OCI-LY1 (cell line): ENCODE data around the gene TCL1B.

Experiments
- H2AFZ ChIP-seq: fragments of 200-600 bp; sonication (generic), shearing (Covaris generic); 2 replicates; pipeline ENCODE4 v1.6.0; 2014; ENCODE audit warnings: antibody characterized with exemption, mild to moderate bottlenecking, low read length
- H3F3A ChIP-seq: fragments of 200-600 bp; sonication (generic), shearing (Covaris generic); 2 replicates; pipeline ENCODE4 v1.6.0; 2014; ENCODE audit warnings: mild to moderate bottlenecking, antibody characterized with exemption, low read length, moderate library complexity; ENCODE audit not compliant: insufficient read depth
- H3K27ac ChIP-seq: fragments of 200-600 bp; sonication (generic); 2 replicates; pipeline ENCODE4 v1.5.1; 2014; ENCODE audit warnings: low read length, mixed run types, mild to moderate bottlenecking, low read depth; ENCODE audit not compliant: poor library complexity, severe bottlenecking
- H3K27me3 ChIP-seq: fragments of 200-600 bp; sonication (generic); 2 replicates; pipeline ENCODE4 v1.6.0; 2014; ENCODE audit warnings: antibody characterized with exemption, mild to moderate bottlenecking, low read length, moderate library complexity; ENCODE audit not compliant: insufficient read depth
- H3K36me3 ChIP-seq: fragments of 200-600 bp; sonication (generic); 2 replicates; pipeline ENCODE4 v1.6.1; 2014; ENCODE audit warnings: mild to moderate bottlenecking, antibody characterized with exemption, low read length, moderate library complexity, mixed read lengths; ENCODE audit not compliant: insufficient read depth
- H3K4me1 ChIP-seq: fragments of 200-600 bp; sonication (generic); 2 replicates; pipeline ENCODE4 v1.5.1; 2014; ENCODE audit warnings: mild to moderate bottlenecking, low read length, moderate library complexity; ENCODE audit not compliant: insufficient read depth, severe bottlenecking
- H3K4me2 ChIP-seq: fragments of 200-600 bp; sonication (generic), shearing (Covaris generic); 2 replicates; pipeline ENCODE4 v1.6.1; 2014; ENCODE audit warnings: low read length
- H3K4me3 ChIP-seq: fragments of 200-600 bp; sonication (generic); 2 replicates; pipeline ENCODE4 v1.5.1; 2014; ENCODE audit warnings: low read length, low read depth, mild to moderate bottlenecking, mixed read lengths; ENCODE audit not compliant: poor library complexity, severe bottlenecking
- H3K79me2 ChIP-seq: fragments of 200-600 bp; shearing (Covaris generic); 2 replicates; pipeline ENCODE4 v1.6.1; 2016; ENCODE audit warnings: mixed run types, low read length, mixed read lengths; ENCODE audit not compliant: insufficient read depth
- H3K9ac ChIP-seq: fragments of 200-600 bp; sonication (generic), shearing (Covaris generic); 2 replicates; pipeline ENCODE4 v1.6.1; 2014; ENCODE audit warnings: mild to moderate bottlenecking, low read length, mixed read lengths
- H3K9me2 ChIP-seq: fragments of 200-600 bp; sonication (generic), shearing (Covaris generic); 2 replicates; pipeline ENCODE4 v1.6.1; 2014; ENCODE audit warnings: low read depth, mild to moderate bottlenecking, low read length, mixed read lengths
- H3K9me3 ChIP-seq: fragments of 200-600 bp; shearing (Covaris generic); 2 replicates; pipeline ENCODE4 v1.6.1; 2014; ENCODE audit warnings: low read length, mixed read lengths
- H4K20me1 ChIP-seq: fragments of 200-600 bp; sonication (generic), shearing (Covaris generic); 2 replicates; pipeline ENCODE4 v1.6.0; 2016; ENCODE audit warnings: mild to moderate bottlenecking, low read length; ENCODE audit not compliant: insufficient read depth
- EZH2 ChIP-seq: fragments of 200-600 bp; sonication (generic), shearing (Covaris generic); IDR thresholded peaks from 2 replicates; pipeline ENCODE4 v1.8.0; 2017; ENCODE audit warnings: borderline replicate concordance, mixed run types, mild to moderate bottlenecking, antibody characterized with exemption, low read length, moderate library complexity, mixed read lengths
- TF ChIP-seq, protein P1 (sequence below): fragments of 200-600 bp; sonication (generic), shearing (Covaris generic); IDR thresholded peaks from 2 replicates; pipeline ENCODE4 v1.5.1; 2017; ENCODE audit warnings: mild to moderate bottlenecking, antibody characterized with exemption, low read length, moderate library complexity, mixed read lengths

TCL1B gene

DNA sequence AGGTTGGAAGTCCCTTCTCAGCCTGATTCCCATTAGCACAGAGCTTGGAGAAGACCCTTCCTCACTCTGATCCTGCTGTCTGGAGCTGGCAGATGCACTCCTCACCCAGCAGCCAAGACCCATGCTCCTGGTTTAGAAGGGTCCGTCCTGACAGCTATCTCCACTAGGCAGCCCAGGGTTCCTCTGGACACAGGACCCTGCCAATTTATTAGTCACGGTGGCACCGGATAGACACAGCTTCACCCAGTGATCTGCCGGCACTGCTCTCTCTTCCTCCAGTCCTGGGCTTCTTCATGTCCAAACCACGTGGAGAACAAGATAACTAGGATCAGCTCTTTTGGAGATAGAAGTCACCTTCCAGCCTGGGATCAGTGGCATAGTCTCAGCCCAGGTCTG lies 26.2 kb upstream of the TCL1B start:
- no peak overlapping the region for H2AFZ ChIP-seq
- TF ChIP-seq, protein P1, sequence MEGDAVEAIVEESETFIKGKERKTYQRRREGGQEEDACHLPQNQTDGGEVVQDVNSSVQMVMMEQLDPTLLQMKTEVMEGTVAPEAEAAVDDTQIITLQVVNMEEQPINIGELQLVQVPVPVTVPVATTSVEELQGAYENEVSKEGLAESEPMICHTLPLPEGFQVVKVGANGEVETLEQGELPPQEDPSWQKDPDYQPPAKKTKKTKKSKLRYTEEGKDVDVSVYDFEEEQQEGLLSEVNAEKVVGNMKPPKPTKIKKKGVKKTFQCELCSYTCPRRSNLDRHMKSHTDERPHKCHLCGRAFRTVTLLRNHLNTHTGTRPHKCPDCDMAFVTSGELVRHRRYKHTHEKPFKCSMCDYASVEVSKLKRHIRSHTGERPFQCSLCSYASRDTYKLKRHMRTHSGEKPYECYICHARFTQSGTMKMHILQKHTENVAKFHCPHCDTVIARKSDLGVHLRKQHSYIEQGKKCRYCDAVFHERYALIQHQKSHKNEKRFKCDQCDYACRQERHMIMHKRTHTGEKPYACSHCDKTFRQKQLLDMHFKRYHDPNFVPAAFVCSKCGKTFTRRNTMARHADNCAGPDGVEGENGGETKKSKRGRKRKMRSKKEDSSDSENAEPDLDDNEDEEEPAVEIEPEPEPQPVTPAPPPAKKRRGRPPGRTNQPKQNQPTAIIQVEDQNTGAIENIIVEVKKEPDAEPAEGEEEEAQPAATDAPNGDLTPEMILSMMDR = no peak
- no peak for TF ChIP-seq EZH2
- no peaks in the 10 kb centered on the region for H3K79me2 ChIP-seq
- peak overlapping the region; percentile 100 for H3K27ac ChIP-seq
- peak overlapping the region; percentile 72 for H3K9ac ChIP-seq
- H3K4me3 ChIP-seq = no peak overlapping the region
- no peaks in the 10 kb centered on the region for H3K9me3 ChIP-seq
- H3F3A ChIP-seq = peaks cover 26% of the 10 kb centered on the region
- H3K9me2 ChIP-seq = no peaks in the 10 kb centered on the region
- no peaks in the 10 kb centered on the region for H4K20me1 ChIP-seq
- H3K4me1 ChIP-seq = peaks cover 71% of the 10 kb centered on the region
- H3K27me3 ChIP-seq = no peaks in the 10 kb centered on the region
- 0 out of 2 replicates have a peak, but pooled peaks cover 10% of the 10 kb centered on the region for H3K36me3 ChIP-seq
- peak overlapping the region; percentile 95; the same call in 1 of the 2 replicates for H3K4me2 ChIP-seq

DNA sequence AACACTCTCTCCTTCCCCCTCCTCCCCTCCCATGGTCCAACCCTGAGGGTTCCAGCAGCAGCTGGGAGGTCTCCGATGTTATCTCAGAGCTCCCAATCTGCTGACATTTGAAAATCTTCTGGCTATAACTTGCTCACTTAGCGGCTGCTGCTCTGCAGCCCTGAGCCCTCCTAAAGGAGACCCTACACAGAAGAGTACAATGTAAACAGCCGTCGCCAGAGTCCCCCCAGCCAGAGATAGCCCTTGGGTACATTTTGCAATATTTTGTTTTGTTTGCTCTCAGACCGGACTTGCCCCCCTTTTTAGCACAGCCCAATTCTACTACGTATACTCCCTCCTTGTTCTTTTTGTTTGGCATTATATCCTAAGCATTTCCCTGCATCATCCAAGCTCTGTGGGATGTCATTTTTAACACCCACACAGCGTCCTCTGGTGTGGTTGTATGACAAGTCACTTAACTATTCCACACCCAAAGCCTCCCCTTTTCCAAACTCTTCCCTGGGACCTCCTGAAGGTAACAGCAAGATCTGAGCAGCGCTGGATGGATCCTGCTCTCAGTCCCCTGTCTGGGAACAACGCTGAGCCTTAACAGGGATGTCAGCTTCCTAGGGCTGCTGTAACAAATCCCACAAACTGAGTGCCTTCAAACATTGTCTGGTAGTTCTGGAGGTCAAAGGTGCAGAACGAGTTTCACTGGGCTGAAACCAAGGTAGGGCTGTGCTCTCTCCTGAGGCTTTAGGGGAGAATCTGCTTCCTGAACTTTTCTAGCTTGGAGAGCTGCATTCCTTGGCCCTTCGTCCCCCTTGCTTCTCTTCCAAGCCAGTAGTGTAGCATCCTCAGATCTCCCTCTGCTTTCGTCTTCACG lies 25.3 kb upstream of the TCL1B start:
- no peaks in the 10 kb centered on the region for H3K79me2 ChIP-seq
- H3K4me1 ChIP-seq = peaks cover 78% of the 10 kb centered on the region
- no peak overlapping the region for H3K4me3 ChIP-seq
- no peaks in the 10 kb centered on the region for H3K9me3 ChIP-seq
- no peaks in the 10 kb centered on the region for H3K27me3 ChIP-seq
- H3K9me2 ChIP-seq = no peaks in the 10 kb centered on the region
- peak overlapping the region; percentile 100 for H3K27ac ChIP-seq
- no peaks in the 10 kb centered on the region for H4K20me1 ChIP-seq
- peak overlapping the region; percentile 95 for H3K4me2 ChIP-seq
- H3K36me3 ChIP-seq = 0 out of 2 replicates have a peak, but pooled peaks cover 10% of the 10 kb centered on the region
- peak overlapping the region; percentile 72 for H3K9ac ChIP-seq
- H3F3A ChIP-seq = peaks cover 29% of the 10 kb centered on the region
- TF ChIP-seq, protein P1 = no peak
- no peak for TF ChIP-seq EZH2
- H2AFZ ChIP-seq = no peak overlapping the region

DNA sequence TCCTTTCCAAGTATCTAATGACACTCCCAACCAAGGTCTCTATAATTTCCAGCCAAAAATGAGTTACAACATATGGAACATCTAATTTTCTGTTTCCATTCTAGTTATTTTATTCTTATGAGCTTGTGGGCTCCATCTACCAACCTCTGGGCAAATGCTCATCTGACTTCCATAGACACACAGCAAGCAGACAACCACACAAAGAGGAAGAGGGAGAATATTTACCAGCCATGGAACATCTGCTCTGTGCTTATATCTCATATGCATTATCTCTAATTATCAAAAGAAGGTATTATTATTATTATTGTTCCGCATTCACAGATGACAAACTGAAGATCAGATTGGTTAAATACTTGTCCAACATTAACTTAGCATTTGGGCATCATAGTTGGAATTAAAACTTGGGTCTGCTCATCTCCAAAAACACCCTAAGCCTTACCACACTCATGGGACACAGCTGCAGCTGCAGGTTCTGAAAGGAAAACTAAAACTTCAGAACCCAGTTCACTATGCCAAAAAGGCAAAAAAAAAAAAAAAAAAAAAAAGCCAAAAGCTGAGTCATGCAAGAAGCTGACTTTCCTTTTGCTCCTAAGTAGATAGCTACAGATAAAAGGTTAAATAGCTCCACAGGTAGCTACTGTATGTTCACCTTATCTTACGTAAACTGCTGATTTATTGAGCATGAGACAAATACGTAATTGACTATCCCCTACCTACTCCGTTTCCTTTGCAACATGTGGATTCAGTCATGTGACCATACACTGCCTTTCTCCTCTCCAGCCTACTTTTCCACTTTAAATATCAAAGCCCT lies 23.6 kb upstream of the TCL1B start:
- H3K9ac ChIP-seq = peak overlapping the region; percentile 99
- H3K9me3 ChIP-seq = no peaks in the 10 kb centered on the region
- peak overlapping the region; percentile 37 for H3K4me3 ChIP-seq
- H4K20me1 ChIP-seq = no peaks in the 10 kb centered on the region
- peaks cover 29% of the 10 kb centered on the region for H3F3A ChIP-seq
- H2AFZ ChIP-seq = no peak overlapping the region
- peak overlapping the region; percentile 95 for H3K4me2 ChIP-seq
- H3K27ac ChIP-seq = peak overlapping the region; percentile 100
- no peaks in the 10 kb centered on the region for H3K79me2 ChIP-seq
- no peaks in the 10 kb centered on the region for H3K27me3 ChIP-seq
- peaks cover 87% of the 10 kb centered on the region for H3K4me1 ChIP-seq
- H3K9me2 ChIP-seq = no peaks in the 10 kb centered on the region
- peaks cover 15% of the 10 kb centered on the region; the same call in 1 of the 2 replicates for H3K36me3 ChIP-seq
- TF ChIP-seq, protein P1 = no peak
- no peak for TF ChIP-seq EZH2
